IMR-90 (cell line): Measurements from ENCODE around the gene IKZF4. TPM values are rescaled to one million over a fixed set of nuclear protein-coding genes. Genes with fewer than 3 reads are reported as not detected.

Experiments used
- ATAC-seq: fragments of 200-7000 bp; cut with Tn5 transposase; 2 replicates; pipeline ENCODE4 v1.9.1; 2020; ENCODE audit warnings: low read depth, mild to moderate bottlenecking, moderate library complexity
- BruUV-seq: library from RNA; stranded (reverse); fragments of 400-500 nt; replicated peaks from 2 replicates; lab custom pipeline; 2021; lab: Mats Ljungman, UMichigan
- CTCF ChIA-PET: fragments of 300-600 bp; formaldehyde crosslinking; extraction: SDS; loops from one replicate; lab custom pipeline; 2021; ENCODE audit warnings: antibody characterized with exemption; lab: Yijun Ruan, JAX
- POLR2A ChIA-PET: fragments of 300-600 bp; sonication (Branson Sonifier 250); formaldehyde crosslinking; loops from one replicate; lab custom pipeline; 2022; ENCODE audit warnings: antibody characterized with exemption; ENCODE audit not compliant: unreplicated experiment; lab: Charles Lee
- DNase-seq: peaks from one replicate; pipeline ENCODE4 v3.0.0; 2013
- H2AFZ ChIP-seq: replicated peaks from 2 replicates; pipeline ENCODE3; 2013; ENCODE audit warnings: low read length, mild to moderate bottlenecking; ENCODE audit not compliant: poor library complexity
- H2AK5ac ChIP-seq: 2 replicates; pipeline ENCODE4 v1.6.1; 2013; ENCODE audit warnings: low read depth, low read length, inconsistent platforms
- H2AK9ac ChIP-seq: replicated peaks from 2 replicates; pipeline ENCODE3; 2013; ENCODE audit warnings: mild to moderate bottlenecking, low read depth, low read length, moderate library complexity; ENCODE audit not compliant: poor library complexity
- H2BK120ac ChIP-seq: 2 replicates; pipeline ENCODE4 v1.6.1; 2013; ENCODE audit warnings: low read depth, low read length, inconsistent platforms
- H2BK15ac ChIP-seq: 3 replicates; pipeline ENCODE4 v1.6.1; 2013; ENCODE audit warnings: low read depth, low read length, inconsistent platforms
- H2BK20ac ChIP-seq: 2 replicates; pipeline ENCODE4 v1.6.1; 2013; ENCODE audit warnings: low read depth, mild to moderate bottlenecking, inconsistent platforms, low read length, moderate library complexity
- H2BK5ac ChIP-seq: 2 replicates; pipeline ENCODE4 v1.6.1; 2013; ENCODE audit warnings: mild to moderate bottlenecking, low read depth, low read length, inconsistent platforms; ENCODE audit not compliant: poor library complexity, severe bottlenecking
- H3K14ac ChIP-seq: replicated peaks from 2 replicates; pipeline ENCODE4 v1.6.1; 2013; ENCODE audit warnings: low read depth, low read length, inconsistent platforms
- H3K18ac ChIP-seq: 2 replicates; pipeline ENCODE4 v1.6.1; 2013; ENCODE audit warnings: low read depth, low read length, control low read depth
- H3K23ac ChIP-seq: 2 replicates; pipeline ENCODE4 v1.6.1; 2013; ENCODE audit warnings: low read depth, low read length, inconsistent platforms
- H3K27ac ChIP-seq: 2 replicates; pipeline ENCODE4 v1.5.1; 2013; ENCODE audit warnings: mild to moderate bottlenecking, control low read depth, low read length; ENCODE audit not compliant: insufficient read depth
- H3K27me3 ChIP-seq: 2 replicates; pipeline ENCODE4 v1.6.1; 2013; ENCODE audit warnings: low read length; ENCODE audit not compliant: control insufficient read depth, insufficient read depth
- H3K36me3 ChIP-seq: 2 replicates; pipeline ENCODE4 v1.6.1; 2013; ENCODE audit warnings: low read length, mixed read lengths; ENCODE audit not compliant: control insufficient read depth, insufficient read depth
- H3K4ac ChIP-seq: 2 replicates; pipeline ENCODE4 v1.6.1; 2013; ENCODE audit warnings: low read depth, low read length, inconsistent platforms
- H3K4me1 ChIP-seq: 2 replicates; pipeline ENCODE4 v1.6.1; 2013; ENCODE audit warnings: low read length, mixed read lengths; ENCODE audit not compliant: control insufficient read depth, insufficient read depth
- H3K4me2 ChIP-seq: 2 replicates; pipeline ENCODE4 v1.6.1; 2013; ENCODE audit warnings: low read depth, mild to moderate bottlenecking, control low read depth, low read length, moderate library complexity
- H3K4me3 ChIP-seq: 2 replicates; pipeline ENCODE4 v1.5.1; 2013; ENCODE audit warnings: low read depth, mild to moderate bottlenecking, control low read depth, low read length, moderate library complexity; ENCODE audit not compliant: insufficient read depth
- H3K56ac ChIP-seq: 2 replicates; pipeline ENCODE4 v1.6.1; 2013; ENCODE audit warnings: low read length, inconsistent platforms; ENCODE audit not compliant: insufficient read depth; ENCODE audit errors: extremely low read depth
- H3K79me1 ChIP-seq, 2 experiments: 2 replicates each; pipeline ENCODE4 v1.6.1; 2013; ENCODE audit warnings: low read length in 2 of 2, inconsistent platforms in 1 of 2, low read depth in 1 of 2
- H3K9ac ChIP-seq: 2 replicates; pipeline ENCODE4 v1.6.1; 2013; ENCODE audit warnings: low read depth, low read length, control low read depth
- H3K9me1 ChIP-seq: 2 replicates; pipeline ENCODE4 v1.6.1; 2013; ENCODE audit warnings: low read length, inconsistent platforms; ENCODE audit not compliant: insufficient read depth
- H3K9me3 ChIP-seq: 2 replicates; pipeline ENCODE4 v1.6.1; 2013; ENCODE audit warnings: low read length; ENCODE audit not compliant: control insufficient read depth, insufficient read depth
- H4K20me1 ChIP-seq: 2 replicates; pipeline ENCODE4 v1.6.1; 2013; ENCODE audit warnings: low read length, inconsistent platforms; ENCODE audit not compliant: insufficient read depth
- H4K5ac ChIP-seq: 2 replicates; pipeline ENCODE4 v1.6.1; 2013; ENCODE audit warnings: mild to moderate bottlenecking, low read depth, low read length, control low read depth
- H4K8ac ChIP-seq, 2 experiments: 2 replicates each; pipeline ENCODE4 v1.6.1; 2013; ENCODE audit warnings: low read depth in 2 of 2, low read length in 2 of 2, control low read depth in 1 of 2, inconsistent platforms in 1 of 2
- H4K91ac ChIP-seq: 2 replicates; pipeline ENCODE4 v1.6.1; 2013; ENCODE audit warnings: low read depth, low read length, inconsistent platforms; ENCODE audit not compliant: insufficient read depth
- CEBPB ChIP-seq: IDR thresholded peaks from 2 replicates; pipeline ENCODE4 v1.6.1; 2012; ENCODE audit warnings: low read depth, low read length, improper control_type of control experiment
- CHD1 ChIP-seq: IDR thresholded peaks from 2 replicates; pipeline ENCODE4 v1.6.1; 2012; ENCODE audit warnings: low read depth, low read length, improper control_type of control experiment
- FOS ChIP-seq: fragments of 150-350 bp; IDR thresholded peaks from 2 replicates; pipeline ENCODE4 v1.6.1; 2016; ENCODE audit warnings: low read depth, low read length
- MAFK ChIP-seq: IDR thresholded peaks from 2 replicates; pipeline ENCODE4 v1.6.1; 2012; ENCODE audit warnings: low read depth, low read length, improper control_type of control experiment
- NFE2L2 ChIP-seq: fragments of 150-350 bp; IDR thresholded peaks from 2 replicates; pipeline ENCODE4 v1.6.1; 2016; ENCODE audit warnings: low read depth, mild to moderate bottlenecking, low read length
- RCOR1 ChIP-seq: IDR thresholded peaks from 2 replicates; pipeline ENCODE4 v1.6.1; 2012; ENCODE audit warnings: mild to moderate bottlenecking, low read length, improper control_type of control experiment; ENCODE audit not compliant: insufficient replicate concordance
- SMC3 ChIP-seq: fragments of 150-350 bp; IDR thresholded peaks from 2 replicates; pipeline ENCODE4 v1.6.1; 2016; ENCODE audit warnings: low read depth, mild to moderate bottlenecking, antibody characterized with exemption, low read length, moderate library complexity
- WGBS, 2 experiments: methylation state at CpG; one replicate each; pipeline versions ENCODE4 v1.1.5 to v1.1.7; 2013; ENCODE audit warnings: missing lambda C conversion rate in 2 of 2; ENCODE audit not compliant: insufficient read length in 1 of 2; ENCODE audit errors: extremely low coverage in 2 of 2; 5-methylcytosine and 5-hydroxymethylcytosine counted together
- dilution Hi-C: fragments of 300-500 bp; cut with HindIII; formaldehyde crosslinking; loops from one replicate; pipeline ENCODE4 v1.14.3; 2018; ENCODE audit warnings: low sequenced_read_pairs; ENCODE audit not compliant: unreplicated experiment
- in situ Hi-C: fragments of 300-500 bp; cut with MboI; formaldehyde crosslinking; loops from 3 replicates; pipeline ENCODE4 v1.14.3; 2019; ENCODE audit warnings: low sequenced_read_pairs, inconsistent platforms, mixed read lengths
- intact Hi-C: fragments of 100-400 bp; cut with micrococcal nuclease; formaldehyde crosslinking; loops from 2 replicates; pipeline ENCODE4 v1.10.0; 2022
- polyA plus RNA-seq, 3 experiments: library from polyadenylated mRNA; depleted of rRNA; stranded (reverse); fragments of >200 nt; gene quantifications; 2 replicates each; pipeline ENCODE4 v1.2.3, GENCODE V29; 2012; ENCODE audit warnings: low replicate concordance in 1 of 3
- total RNA-seq: library from RNA; depleted of rRNA; stranded (reverse); fragments of >200 nt; gene quantifications from 2 replicates; pipeline ENCODE4 v1.2.3, GENCODE V29; 2012

The IKZF4 gene
- total and polyA plus RNA-seq, 2 of the 4 experiments (the other 2 are of a cell fraction): 1.8 to 7.1 TPM

- ChIA-PET POLR2A (interaction anchor here (0.6 kb wide), 1 partner anchor 82 kb away, joined by 8 read pairs; no protein-coding TSS in a partner anchor), CTCF (interaction anchor here (1.3 kb wide), 1 partner anchor 38 kb away, joined by 4 read pairs; the partner anchor contains the start of gene RPL41)
- Histone ChIP-seq H2BK5ac (no peak overlapping the region), H2BK15ac (no peak overlapping the region), H3K14ac (no peak overlapping the region), H3K56ac (no peak overlapping the region), H3K4me3 (no peak overlapping the region), H2BK20ac (no peak overlapping the region), H3K4me2 (no peak overlapping the region), H3K9me1 (0 out of 2 replicates have a peak, but pooled peaks cover 3% of the 10 kb centered on the region), H2AFZ (peak overlapping the region; percentile 100), H2AK5ac (no peak overlapping the region), H3K27ac (no peak overlapping the region), H4K91ac (no peak overlapping the region), H3K23ac (no peak overlapping the region), H3K27me3 (peaks cover 31% of the 10 kb centered on the region), H2AK9ac (no peak overlapping the region), H4K8ac (peak overlapping the region in 1 of 2 experiments; percentile 49; a peak in 1 of 4 replicates), H3K4me1 (peaks cover 4% of the 10 kb centered on the region; the same call in 1 of the 2 replicates), H4K20me1 (no peaks in the 10 kb centered on the region; the same call in 1 of the 2 replicates), H3K4ac (no peak overlapping the region), H3K9me3 (no peaks in the 10 kb centered on the region), H3K18ac (no peak overlapping the region), H2BK120ac (no peak overlapping the region), H3K36me3 (no peaks in the 10 kb centered on the region), H4K5ac (no peak overlapping the region), H3K79me1 (no peaks in the 10 kb centered on the region), H3K9ac (no peak overlapping the region)
- in situ Hi-C loops: no loop called here
- ATAC-seq (no peak), DNase-seq (no peak)
- dilution Hi-C loops: no loop called here
- BruUV-seq: no TSS peak
- no peak for TF ChIP-seq CHD1
- no peak for TF ChIP-seq CEBPB
- no peak for TF ChIP-seq FOS
- TF ChIP-seq NFE2L2: no peak
- TF ChIP-seq SMC3: no peak
- no peak for TF ChIP-seq RCOR1
- no peak for TF ChIP-seq MAFK
- no CpG with 5 or more reads among the region's 1 CpG for WGBS, 2 experiments
- intact Hi-C loops: loop anchor here (2.0 kb wide), 1 partner anchor 32 kb away; no protein-coding TSS in a partner anchor
Measured at GRCh38 chr12:56078427-56078826, 57.6 kb downstream of the IKZF4 start.
